ENCODE data around the gene FPGS.

GRCh38 chr9:127860779-127861178 lies 58.1 kb downstream of the FPGS start:
- TF ChIP-seq CTCF (IDR thresholded peaks at IDR 0.05) (no peak), POLR2A (IDR thresholded peaks at IDR 0.05) (no peak)

Data from body of pancreas (tissue), 4 donors.